GM18519 (cell line): ENCODE results near the gene SMCHD1.
"Not testable (repeated sequence)": the region's sequence is repeated elsewhere in the genome, so short reads cannot be mapped to it uniquely, and the experiment has no call there.

Experiments
- ATAC-seq: cut with Tn5 transposase; IDR thresholded peaks from one replicate; pipeline ENCODE4 v1.9.1; 2021; ENCODE audit warnings: mild to moderate bottlenecking, moderate library complexity; ENCODE audit not compliant: unreplicated experiment, low FRiP score

SMCHD1 gene

DNA sequence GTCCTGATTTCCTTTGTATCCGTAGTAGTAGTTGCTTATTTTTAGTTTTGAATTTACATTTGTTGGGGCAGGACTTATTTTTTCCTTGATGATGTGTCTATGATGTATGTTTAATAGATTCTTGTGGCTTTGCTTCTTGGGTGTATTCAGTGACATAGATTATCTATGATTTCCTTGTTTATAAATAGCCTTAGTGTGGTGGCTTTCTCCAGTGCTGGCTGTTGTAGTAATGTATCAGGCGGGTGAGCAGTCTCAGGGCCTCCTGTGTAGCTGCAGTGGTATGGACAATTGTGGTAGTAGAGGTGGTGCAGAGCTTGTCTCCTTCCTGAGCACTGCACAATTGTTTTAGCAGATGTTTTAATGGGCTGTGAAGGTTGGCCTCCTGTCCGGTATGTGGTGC lies 60.5 kb downstream of the SMCHD1 start:
- no peak for ATAC-seq

DNA sequence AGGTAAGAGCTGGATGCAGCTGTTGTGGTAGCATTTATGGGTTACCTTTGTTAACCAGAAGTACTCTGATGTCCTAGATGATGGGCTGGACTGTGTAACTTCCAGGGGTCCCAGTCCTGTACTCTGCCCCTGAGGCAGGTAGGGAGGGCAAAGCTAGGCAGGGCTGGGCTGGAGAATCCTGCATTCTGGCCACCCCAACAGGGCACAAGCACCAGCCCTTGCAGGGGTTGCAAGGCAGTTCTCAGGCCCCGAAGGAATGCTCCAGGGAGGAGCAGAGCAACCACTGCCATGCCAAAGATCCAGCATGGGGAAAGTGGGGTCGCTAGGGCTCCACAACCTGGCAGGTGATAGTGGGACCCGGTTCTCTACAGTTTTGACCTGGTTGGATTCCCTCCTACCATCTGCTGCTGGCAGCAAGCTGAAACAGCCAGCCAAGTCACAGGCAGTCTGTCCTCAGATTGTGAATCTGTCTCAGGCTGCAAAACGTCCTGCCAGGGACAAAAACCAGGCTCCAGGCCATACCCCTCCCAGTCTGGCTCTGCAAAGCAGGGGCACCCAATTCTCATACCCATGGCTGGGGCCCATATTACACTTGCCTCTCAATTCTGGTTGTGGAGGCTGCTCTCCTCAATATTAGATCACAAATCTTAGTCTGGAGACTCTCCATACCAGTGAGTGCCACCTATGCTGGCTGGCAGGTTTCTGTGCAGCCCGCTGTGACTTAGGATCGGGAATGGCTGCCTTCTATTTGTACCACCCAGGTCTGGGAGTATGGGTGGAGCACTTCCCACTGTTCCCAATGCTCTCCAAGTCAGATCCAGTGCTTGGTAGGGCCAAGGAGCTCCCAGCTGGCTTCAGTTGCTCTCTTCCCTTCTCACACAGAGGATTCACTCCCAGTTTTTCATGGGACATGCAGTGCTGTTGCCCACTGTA lies 61.1 kb downstream of the SMCHD1 start:
- ATAC-seq = no peak

DNA sequence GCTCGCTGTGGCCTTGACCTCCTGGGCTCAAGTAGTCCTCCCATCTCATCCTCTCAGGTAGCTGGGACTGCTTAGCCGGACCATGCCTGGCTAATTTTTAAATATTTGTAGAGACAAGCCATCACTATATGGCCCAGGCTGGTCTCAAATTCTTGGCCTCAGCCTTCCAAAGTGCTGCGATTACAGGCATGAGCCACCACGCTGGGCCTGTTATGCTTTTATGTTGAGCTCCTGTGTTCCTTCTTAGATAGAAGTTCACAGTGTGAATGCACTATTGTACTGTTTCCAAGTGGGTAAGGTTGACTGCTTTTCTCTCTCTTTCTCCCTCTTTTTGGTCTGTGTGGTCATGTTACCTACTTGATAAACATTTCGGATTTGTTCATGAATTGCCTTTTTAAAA lies 61.9 kb downstream of the SMCHD1 start:
- no peak for ATAC-seq

DNA sequence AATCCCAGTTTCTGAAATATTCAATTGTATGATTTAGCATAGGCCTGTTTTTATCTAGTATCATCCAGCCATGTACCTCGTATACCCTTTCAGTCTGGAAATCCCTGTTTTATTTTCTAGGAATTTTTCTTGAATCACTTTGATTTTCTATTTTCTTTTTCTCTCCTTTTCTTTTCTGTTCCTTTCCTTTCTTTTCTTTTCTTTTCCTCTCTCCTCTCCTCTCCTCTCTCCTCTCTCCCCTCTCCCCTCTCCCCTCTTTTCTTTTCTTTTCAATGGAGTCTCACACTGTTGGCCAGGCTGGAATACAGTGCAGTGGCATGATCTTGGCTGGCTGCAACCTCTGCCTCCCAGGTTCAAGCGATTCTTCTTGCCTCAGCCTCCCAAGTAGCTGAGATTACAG lies 63.5 kb downstream of the SMCHD1 start:
- ATAC-seq = no peak

DNA sequence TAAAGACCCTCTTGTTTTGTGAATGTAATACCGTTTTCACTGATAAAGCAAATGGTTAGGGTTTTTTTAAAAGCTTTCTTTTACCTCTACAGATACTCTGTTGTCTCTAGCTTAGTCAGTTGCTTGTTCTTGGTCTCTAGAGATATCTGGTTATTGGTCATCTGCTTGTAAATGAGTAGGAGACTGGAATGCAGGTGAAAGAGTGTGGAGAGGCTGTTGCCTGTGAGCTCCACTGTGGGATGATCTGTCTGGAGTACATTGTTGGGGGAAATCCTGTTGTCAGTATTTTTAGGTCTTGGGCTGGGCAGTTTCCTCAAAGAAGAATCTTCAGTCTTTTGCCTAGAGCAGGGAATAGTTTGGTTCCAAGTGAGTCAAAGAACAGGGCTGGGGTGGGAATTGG lies 67.7 kb downstream of the SMCHD1 start:
- ATAC-seq = no peak

DNA sequence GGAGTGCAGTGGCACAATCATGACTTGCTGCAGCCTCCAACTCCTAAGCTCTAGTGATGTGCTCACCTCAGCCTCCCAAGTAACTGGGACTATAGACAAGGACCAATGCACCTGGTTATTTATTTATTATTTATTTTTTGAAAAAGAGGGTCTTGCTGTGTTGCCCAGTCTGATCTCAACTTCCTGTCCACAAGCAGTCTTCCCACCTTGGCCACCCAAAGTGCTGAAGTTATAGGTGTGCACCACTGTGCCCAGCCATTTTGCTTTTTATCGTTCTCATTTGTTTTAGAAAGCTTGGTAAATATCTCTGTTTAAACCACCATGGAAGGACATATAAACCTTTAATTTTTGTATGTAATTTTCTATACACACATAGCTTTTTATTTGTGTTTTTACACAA lies 74.2 kb downstream of the SMCHD1 start:
- ATAC-seq = no peak

DNA sequence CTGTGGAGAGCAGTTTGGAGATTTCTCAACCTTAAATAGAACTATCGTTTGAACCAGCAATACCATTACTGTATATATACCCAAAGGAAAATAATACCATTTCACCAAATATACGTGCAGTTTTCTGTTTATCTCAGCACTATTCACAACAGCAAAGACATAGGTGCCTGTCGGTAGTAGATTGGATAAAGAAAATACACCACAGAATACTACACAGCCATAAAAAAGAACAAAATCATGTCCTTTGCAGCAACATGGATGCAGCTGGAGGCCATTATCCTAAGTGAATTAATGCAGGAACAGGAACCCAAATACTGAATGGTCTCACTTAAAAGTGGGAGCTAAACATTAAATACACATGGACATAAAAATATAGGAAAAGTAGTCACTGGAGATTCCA lies 81.3 kb downstream of the SMCHD1 start:
- ATAC-seq = no peak

DNA sequence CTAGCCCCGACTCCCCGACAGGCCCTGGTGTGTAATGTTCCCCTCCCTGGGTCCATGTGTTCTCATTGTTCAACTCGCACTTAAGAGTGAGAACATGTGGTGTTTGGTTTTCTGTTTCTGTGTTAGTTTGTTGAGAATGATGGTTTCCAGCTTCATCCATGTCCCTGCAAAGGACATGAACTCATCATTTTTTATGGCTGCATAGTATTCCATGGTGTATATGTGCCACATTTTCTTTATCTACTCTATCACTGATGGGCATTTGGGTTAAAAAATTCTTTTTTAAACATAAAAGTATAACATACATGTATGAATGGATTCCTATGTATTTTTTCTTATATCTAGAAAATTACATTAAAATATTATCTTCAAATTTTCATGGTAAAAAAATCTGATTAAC lies 84.6 kb downstream of the SMCHD1 start:
- ATAC-seq = not testable (repeated sequence)

DNA sequence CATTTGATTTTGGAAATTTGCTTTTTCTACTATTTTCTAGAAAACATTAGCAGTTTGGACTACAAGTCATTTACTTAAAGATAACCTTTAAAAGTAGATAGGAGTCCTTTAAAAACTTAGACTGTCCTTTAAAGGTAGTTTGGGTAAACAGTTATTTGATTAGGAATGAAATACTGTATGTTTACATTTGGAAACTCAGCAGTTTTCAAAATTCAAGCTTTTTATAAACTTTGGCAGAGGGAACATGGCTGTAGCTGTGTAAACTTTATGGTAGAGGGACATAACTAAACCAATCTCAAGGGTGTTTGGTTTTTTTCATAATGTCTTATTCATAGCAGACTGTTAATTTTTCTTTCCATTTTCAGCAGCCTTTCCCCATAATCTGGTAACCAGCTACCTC lies 90.7 kb downstream of the SMCHD1 start:
- no peak for ATAC-seq

DNA sequence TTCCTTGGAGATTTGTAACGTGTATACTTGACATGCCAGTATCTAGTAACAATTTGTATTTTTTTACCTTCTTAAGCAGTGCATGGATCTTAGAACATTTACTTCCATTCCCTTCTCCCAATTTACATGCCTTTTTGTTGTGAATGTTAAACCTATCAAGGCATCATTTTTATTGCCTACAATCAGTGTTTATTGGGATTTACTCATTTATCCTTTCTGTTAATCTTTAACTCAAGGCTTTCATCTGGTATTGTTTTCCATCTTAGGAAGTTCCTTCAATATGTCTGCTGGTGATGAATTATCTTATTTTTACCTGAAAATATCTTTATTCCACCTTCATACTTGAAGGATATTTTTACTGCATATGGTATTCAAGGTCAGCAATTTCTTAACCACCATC lies 102.8 kb downstream of the SMCHD1 start:
- ATAC-seq = no peak

DNA sequence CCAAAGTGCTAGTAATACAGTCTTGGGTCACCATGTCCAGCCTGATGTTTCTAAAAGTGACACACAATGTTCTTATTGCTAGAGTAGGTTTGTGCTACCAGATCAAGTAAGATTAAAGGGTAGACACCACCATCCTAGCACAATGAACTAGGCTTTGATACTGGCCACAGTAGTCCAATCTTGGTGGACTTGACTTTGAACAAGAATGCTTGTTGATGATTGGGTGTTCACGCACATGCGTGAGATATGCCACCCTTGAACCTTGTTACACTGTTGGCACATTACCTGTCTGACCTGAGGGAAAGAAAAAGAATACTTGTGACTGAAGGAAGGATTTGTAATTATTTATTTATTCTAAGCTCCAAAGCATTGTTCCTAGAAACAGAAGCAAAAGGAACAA lies 119.1 kb downstream of the SMCHD1 start:
- ATAC-seq = no peak

DNA sequence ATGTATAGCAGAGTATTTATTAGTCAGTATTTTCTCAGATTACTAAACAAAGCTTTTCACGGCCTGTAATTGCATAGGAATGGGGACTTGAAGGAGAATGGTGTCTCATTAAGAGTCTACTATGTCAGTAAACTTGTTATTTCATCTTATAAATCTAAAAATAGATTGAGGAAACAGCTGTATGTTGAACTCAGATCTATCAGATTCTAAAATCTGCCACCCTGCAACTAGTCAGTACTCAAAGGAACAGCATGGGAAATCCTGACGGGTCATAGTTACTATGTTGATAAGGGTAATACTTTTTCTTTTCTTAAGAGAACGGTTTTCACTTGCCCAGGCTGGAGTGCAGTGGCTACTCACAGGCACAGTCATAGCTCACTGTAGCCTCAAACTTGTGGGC lies 121.1 kb downstream of the SMCHD1 start:
- no peak for ATAC-seq

DNA sequence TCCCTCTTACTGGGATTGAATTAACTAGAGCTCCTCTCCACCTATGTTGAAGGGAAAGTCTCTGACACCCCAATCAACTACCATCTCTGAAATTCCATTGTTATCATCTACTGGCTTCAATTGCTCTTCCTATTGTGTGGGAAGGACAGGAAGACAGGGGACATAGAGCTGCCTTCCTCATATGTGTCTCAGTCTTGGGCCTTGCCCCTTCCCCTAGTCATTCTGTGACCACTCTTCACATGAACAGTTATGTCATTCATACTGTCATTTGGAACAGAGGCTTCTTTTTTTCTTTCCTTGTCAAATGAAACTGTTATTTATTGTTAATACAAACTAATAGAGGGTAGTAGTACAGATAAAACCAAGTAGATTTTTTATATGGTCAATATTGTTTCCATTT lies 121.7 kb downstream of the SMCHD1 start:
- ATAC-seq = no peak

DNA sequence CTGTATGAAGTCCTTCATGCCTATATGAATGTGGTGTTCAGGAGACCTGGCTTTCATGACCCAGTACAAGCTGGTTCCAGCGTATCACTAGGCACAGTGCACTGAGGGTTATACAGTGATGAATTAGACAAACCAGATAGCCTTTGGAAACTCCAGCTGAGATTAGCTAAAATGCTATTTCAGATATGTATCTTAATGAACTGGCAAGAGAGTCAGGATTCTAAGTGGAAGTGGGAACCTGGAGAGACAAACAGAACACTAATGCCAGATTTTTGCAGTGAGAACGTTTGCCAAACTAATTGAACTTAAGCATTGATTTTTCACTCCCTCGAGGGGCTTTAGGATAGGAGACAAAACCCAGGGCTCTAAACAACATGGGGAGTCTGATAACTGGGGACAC lies 125.2 kb downstream of the SMCHD1 start:
- ATAC-seq = no peak

DNA sequence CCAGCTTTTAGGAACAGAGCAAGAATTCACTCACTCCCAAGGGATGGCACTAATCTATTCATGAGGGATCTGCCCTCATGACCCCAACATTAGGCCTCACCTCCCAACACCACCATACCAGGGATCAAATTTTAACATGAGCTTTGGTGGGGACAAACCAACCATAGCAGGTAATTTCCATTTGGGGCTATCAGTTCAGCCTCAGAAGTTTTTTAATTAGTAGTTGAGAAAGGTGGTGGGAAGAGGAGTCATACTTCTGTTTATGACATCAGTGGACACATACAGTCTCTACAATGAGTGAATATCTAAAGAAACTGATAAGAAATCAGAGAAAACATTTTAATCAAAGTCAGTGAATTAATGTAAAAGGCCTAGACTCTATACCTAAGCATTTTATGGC lies 131.7 kb downstream of the SMCHD1 start:
- no peak for ATAC-seq

DNA sequence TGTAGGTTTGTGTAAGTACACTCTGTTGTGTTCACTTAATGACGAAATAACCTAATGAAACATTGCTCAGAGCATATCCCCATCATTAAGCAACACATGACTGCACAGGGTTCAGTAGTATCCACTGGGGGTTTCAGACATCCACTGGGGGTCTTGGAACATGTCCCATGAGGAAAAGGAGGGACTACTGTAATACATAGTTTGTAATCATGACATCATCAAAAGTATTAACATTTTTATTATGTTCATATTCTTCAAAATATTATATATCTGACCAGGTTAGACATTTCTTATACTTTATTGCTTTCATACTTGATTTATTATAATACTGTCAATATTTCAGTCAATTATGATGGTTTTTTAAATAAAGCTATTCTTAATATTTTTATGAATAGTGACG lies 136.9 kb downstream of the SMCHD1 start:
- ATAC-seq = no peak

DNA sequence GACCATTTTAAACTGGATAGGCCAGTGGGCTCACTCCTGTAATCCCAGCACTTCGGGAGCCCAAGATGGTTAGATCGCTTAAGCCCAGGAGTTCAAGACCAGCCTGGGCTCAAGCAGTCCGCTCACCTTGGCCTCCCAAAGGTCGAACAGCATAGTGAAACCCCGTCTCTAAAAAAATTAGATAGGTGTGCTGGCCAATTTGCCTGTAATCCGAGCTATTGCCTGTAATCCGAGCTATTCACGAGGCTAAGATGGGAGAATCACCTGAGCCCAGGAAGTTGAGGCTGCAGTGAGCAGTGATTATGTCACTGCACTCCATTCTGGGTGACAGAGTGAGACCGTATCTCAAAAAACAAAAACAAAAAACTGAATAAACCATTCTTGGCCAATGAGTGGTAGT lies 138.6 kb downstream of the SMCHD1 start:
- ATAC-seq = no peak

DNA sequence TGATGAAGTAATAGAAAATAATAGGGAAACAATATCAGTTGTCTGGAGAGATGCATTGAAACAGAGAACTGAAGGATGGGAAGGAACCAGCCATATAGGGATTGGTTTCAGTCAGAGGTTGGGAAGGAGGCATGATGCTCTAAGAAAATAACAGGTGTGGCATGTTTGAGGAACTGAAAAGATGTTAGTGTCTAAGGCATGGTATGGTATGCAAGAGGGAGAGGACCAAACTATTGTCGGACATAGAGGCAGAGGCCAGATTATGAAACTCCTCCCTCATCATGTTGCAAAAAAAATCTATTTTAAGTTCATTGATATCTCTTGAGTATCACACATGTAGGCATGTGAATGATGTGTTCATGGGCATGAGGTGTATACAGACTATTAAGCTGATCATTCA lies 142.4 kb downstream of the SMCHD1 start:
- ATAC-seq = no peak

DNA sequence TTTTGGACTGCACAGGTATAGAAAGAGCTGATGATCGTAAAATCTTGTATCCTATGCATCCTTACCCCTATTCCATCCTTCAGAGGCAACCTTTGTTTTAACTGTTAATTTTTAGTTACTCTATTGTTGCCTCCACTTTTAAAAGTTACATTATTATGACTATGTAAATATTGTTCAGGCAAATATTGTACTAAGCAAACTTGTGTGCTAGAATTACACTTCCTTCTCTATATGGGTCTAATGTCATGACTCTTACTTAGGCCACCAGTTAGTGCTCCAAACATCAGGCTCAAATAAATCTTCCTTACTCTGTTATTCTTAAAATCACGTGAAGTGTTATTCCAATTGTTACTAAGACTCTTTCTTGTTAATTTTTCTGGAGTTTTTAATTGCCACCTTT lies 143.8 kb downstream of the SMCHD1 start:
- no peak for ATAC-seq

DNA sequence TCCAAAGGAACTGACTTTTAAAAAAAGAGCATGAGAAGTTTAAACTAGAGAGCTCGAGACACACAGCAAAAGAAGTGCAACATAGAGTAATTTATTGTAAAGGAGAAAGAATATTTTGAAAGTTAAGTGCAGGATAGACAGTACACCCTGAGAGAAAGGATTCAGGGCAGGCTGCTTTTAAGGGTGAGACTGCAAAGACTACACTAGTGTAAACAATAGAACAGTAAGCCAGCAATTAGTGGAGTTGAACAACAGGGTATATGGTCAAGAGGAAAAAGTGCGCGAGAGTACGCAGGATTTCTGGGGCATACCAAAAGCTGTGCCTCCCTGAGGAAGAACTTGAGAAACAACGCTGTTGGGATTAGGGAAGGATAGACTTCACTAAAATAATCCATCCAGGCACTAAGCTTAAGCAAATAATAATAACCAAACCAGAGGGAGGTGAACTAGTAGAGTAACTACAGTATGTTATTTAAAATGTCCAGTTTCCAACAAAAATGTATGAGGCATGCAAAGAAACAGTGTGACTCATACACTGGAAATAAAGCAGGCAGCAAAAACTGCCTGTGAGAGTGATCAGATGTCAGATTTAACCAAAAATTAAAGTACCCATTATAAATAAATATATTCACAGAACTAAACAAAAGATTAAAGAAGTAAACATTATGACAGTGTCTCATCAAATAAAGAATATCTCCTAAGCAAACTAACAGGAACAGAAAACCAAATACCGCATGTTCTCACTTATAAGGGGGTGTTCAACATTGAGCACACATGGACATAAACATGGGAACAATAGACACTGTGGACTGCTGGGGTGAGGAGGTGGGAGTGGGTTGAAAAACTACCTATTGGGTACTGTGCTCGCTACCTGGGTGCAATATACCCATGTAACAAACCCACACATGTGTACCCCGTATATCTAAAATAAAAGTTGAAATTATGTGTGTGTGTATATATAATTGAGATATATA lies 150.7 kb downstream of the SMCHD1 start:
- ATAC-seq = no peak

DNA sequence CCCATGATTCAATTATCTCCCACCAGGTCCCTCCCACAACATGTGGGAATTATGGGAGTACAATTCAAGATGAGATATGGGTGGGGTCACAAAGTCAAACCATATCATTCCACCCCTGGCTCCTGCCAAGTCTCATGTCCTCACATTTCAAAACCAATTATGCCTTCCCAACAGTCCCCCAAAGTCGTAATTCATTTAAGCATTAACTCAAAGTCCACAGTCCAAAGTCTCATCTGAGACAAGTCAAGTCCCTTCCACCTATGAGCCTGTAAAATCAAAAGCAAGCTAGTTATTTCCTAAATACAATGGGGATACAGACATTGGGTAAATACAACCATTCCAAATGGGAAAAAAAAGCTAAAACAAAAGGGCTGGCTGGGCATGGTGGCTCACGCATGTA lies 153.1 kb downstream of the SMCHD1 start:
- ATAC-seq = not testable (repeated sequence)
